Measurements from ENCODE around the gene CARD6.
A peak's percentile ranks its signal among the peaks of the same experiment; 100 is the strongest.
"Not testable (repeated sequence)": the region's sequence is repeated elsewhere in the genome, so short reads cannot be mapped to it uniquely, and the experiment has no call there.

CARD6 gene

GRCh38 chr5:40828021-40828631 is 13.0 kb upstream of the CARD6 start:
- DNase-seq = no peak

- DNase-seq = no peak
Observed at GRCh38 chr5:40828690-40829661, 12.2 kb upstream of the CARD6 start.

DNA sequence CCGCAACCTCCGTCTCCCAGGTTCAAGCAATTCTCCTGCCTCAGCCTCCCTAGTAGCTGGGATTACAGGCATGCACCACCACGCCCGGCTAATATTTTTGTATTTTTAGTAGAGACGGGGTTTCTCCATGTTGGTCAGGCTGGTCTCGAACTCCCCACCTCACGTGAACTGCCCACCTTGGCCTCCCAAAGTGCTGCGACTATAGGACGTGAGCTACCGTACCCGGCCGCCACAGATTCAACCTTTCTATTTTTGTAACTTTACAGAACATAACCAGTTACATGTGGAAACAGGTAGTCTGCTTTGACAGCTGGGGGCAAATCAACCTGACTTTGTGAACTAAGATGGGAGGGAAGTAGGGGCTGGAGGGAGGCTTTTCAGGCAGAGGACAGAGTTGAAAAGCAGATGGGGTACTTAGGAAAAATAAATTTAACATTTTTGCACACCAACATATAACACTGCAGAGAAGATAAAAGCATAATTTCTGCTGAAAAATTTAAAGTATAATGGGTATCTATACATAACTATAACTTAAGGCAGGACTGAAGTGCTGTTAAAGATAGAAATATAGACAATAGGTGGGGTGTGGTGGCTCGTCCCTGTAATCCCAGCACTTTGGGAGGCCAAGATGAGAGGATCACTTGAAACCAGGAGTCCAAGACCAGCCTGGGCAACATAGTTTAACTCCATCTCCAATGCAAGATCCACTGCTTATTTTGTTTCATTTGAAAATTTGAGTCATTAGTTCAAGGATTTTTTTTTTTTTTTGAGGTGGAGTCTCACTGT is 11.2 kb upstream of the CARD6 start:
- DNase-seq = no peak

DNA sequence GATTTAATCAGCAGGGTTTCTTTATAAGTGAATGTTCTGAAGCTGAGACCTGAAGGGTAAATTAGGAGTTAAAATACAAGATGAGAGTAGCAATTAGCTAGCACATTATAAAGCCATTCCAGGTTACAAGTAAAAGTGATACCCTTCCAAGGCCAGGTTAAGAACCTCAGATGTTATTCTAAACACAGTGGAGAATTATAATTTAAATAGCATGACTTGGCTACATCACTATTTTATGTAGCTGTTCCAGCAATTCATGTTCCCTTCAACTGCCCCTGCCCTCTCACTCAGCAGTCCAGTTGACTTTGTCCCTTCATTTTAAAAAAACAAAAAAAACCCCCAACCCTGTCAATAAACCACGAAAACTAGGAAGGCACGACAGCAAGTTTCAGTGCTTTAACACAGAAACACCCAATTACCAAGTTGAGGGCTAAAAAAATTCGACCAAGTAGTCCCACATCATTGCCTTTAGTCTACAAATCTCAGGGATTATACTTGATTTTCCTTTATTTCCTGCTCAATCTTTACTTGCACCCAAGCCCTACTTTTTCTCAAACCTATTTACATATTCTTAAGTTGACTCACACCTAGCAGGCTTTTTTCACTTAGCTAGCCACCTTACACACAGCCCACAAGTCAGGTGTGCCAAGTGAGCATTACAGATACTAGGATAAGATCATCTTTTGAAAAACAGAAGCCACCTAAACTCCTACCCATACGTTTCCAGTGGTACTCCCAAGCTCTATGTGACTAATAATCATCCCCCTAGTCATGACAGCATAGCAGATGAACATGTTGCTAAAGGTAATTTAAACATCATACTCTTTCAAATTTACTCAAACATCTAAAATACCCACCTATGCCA is 9.6 kb upstream of the CARD6 start:
- DNase-seq = no peak

GRCh38 chr5:40832345-40832744 is 8.8 kb upstream of the CARD6 start:
- no peak for DNase-seq

- no peak for DNase-seq
Observed at GRCh38 chr5:40833712-40834229, 7.4 kb upstream of the CARD6 start.

DNA sequence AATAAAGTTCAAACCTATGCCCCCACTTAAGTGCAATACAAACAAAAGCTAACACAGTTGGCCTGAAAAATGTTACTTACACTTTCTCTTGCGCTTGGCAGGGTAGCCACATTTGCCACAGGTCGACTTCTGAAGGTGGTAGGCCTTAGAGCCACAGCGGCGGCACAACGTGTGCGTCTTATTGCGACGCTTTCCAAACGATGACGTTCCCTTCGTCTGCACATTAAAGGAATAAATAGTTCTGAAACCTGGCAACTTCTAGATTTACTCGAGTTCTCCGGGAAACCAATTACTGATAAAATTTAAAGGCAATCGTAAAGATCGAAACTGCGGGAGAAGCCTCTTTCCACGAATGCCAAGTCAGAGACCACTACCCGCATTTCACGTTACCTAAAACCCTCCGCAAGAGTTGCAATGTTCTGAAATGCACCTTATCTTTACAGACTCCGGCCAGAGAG is 6.7 kb upstream of the CARD6 start:
- DNase-seq = peak; percentile 45

DNA sequence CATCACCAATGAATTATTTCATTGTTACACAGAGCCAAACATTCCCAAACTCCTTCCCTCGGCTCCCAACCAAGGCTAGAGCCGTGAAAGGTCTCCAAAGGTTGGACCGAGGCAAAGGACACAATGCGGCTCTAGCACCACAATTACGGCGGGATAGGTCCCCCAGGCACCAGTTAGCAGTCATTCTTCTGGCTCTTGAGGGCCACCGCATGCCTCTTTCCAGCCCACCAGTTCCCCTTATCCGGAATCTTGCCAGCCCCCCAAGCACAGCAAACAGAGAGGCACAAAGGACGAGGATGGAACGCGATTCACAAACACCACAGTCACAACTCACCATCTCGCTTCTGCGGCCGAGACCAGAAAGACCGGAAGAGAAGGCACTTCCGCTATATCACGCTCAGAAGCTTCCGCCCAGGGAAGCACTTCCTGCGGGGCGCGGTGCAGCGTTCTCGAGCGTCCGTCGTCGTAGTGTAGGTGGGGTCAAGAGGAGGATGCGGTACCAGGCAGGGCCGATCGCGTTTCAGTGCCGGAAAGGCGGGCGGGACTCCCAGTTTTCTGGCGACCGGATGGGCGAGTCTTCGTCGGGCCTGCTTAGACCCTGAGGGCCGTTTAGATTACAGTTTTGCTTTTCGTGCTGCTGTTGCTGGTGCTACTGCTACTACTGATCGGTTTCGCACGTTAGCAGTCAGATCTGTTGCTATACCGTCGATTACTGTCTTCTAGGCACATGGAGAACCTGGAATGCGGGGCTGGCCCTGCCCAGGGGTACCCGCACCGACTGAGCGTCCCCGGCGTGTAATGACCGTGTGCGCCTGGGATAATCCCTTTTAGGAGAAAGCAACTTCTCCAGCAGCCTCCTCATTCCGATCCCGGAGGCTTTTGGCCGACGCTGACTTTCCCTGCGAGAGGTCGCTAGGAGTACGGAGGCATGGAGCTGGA is 6.0 kb upstream of the CARD6 start, which contains the start of gene RPL37:
RPL37 (minus strand) TSS at position 374 of the 939 bp plus-strand sequence; CDS start at position 337, 37 bp downstream.
- DNase-seq = peak; percentile 92

DNA sequence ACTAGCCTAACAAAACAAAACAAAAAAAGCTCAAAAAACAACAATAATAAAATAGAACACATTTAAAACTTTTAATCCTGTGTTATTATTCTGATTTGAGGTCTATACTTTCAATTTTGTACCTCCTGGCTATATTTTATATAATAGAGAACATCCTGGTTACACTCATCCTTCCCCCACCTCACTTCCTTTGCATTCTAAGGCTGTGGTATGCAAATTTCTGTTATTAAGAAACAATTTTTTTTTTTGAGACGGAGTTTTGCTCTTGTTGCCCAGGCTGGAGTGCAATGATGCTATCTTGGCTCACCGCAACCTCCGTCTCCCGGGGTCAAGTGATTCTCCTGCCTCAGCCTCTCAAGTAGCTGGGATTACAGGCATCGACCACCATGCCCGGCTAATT is 3.1 kb upstream of the CARD6 start:
- DNase-seq = no peak

- no peak for DNase-seq
Observed at GRCh38 chr5:40842351-40842750, 1.2 kb downstream of the CARD6 start.

GRCh38 chr5:40844565-40844964 is 3.4 kb downstream of the CARD6 start:
- DNase-seq = no peak

DNA sequence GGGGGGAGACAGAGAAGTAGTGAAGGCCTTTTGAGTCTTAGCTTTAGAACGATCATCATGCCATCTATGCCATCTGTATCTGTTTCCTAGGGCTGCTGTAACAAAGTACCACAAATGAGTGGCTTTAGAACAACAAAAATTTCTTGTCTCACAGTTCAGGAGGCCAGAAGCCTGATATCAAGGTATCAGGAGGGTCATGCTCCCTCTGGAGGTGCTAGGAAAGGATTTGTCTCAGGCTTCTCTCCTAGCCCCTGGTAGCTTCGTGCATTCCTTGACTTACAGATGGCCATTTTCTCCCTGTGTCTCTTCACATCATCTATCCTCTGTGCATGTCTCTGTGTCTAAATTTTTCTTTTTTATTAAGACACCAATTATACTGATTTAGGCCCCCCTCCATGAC is 5.2 kb downstream of the CARD6 start:
- DNase-seq = no peak

- DNase-seq = no peak
Observed at GRCh38 chr5:40847525-40847924, 6.4 kb downstream of the CARD6 start.

GRCh38 chr5:40853632-40854192 is 12.5 kb downstream of the CARD6 start:
- no peak for DNase-seq

DNA sequence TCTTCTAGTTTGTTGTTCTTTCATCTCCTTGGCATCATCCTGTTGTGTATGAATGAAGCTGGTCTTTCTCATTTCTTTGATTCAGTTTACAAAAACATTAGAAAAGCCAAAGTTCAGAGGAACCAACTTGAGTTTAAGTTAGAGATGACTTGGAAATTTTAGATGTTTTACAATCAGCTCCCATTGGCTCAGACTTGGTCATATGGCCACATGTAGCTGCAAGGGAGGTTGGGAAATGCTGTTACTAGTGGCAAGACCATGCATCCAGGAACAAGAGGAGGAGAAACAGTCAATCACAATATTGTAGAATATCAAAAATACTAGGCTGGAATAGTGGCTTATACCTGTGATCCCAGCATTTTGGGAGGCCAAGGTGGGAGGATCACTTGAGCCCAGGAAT is 19.5 kb downstream of the CARD6 start:
- DNase-seq = no peak

DNA sequence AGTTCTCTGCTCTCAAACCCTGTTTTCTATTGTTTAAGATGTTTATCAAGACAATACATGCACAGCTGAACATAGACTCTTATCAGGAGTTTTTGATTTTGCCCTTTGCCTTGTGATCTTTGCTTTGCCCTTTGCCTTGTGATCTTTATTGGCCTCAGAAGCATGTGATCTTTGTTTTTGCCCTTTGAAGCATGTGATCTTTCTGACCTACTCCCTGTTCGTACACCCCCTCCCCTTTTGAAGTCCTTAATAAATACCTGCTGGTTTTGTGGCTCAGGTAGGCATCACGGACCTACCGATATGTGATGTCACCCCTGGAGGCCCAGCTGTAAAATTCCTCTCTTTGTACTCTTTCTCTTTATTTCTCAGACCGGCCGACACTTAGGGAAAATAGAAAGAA is 23.8 kb downstream of the CARD6 start:
- DNase-seq = not testable (repeated sequence)

DNA sequence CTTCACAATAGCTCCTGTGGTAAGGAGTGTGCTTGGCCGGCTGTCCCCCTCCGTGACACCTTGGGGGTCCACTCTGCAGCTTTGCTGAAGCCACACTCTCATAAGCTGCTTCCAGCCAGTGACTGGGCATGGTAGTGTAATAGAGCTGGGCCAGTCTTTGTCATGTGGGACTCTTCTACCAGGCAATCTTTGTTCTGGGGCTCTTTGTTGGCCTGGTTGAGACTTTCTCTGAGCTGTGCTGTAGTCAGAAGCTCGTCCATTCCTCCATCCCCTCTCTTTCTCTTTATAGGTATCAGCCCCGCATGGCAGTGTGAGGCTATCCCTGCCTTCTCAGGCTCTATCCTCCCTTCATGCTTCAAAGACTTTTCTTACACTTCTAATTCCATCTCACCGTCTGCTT is 25.7 kb downstream of the CARD6 start:
- DNase-seq = no peak

GRCh38 chr5:40869384-40869783 is 28.2 kb downstream of the CARD6 start:
- no peak for DNase-seq

GRCh38 chr5:40871177-40871576 is 30.0 kb downstream of the CARD6 start:
- no peak for DNase-seq

- DNase-seq = not testable (repeated sequence)
Observed at GRCh38 chr5:40872253-40872652, 31.1 kb downstream of the CARD6 start.
